C4-2B (cell line): ENCODE measurements around the gene MAP3K20.

ENCODE experiments used
- H3K27ac ChIP-seq: fragments of 450-650 bp; 2 replicates; pipeline ENCODE4 v1.5.1; 2017
- CTCF ChIP-seq: fragments of 450-650 bp; conservative IDR thresholded peaks from 2 replicates; pipeline ENCODE4 v1.5.1; 2017; ENCODE audit warnings: mild to moderate bottlenecking
- ZFX ChIP-seq: fragments of 450-650 bp; IDR thresholded peaks from 2 replicates; pipeline ENCODE4 v1.6.1; 2017

The MAP3K20 gene

GRCh38 chr2:173051463-173052215, 24.0 kb upstream of the MAP3K20 start:
- no peak overlapping the region for H3K27ac ChIP-seq
- TF ChIP-seq CTCF (no peak), ZFX (no peak)

- H3K27ac ChIP-seq = no peak overlapping the region
- no peak for TF ChIP-seq ZFX
- TF ChIP-seq CTCF = no peak
Observed at GRCh38 chr2:173053043-173053699, 22.5 kb upstream of the MAP3K20 start.

GRCh38 chr2:173054466-173054865, 21.2 kb upstream of the MAP3K20 start:
- TF ChIP-seq ZFX = no peak
- no peak for TF ChIP-seq CTCF
- no peak overlapping the region for H3K27ac ChIP-seq

GRCh38 chr2:173056705-173057364, 18.8 kb upstream of the MAP3K20 start:
- no peak for TF ChIP-seq CTCF
- TF ChIP-seq ZFX = no peak
- no peak overlapping the region for H3K27ac ChIP-seq

GRCh38 chr2:173058097-173058496, 17.5 kb upstream of the MAP3K20 start:
- H3K27ac ChIP-seq = no peak overlapping the region
- no peak for TF ChIP-seq CTCF
- TF ChIP-seq ZFX = no peak

GRCh38 chr2:173058673-173059072, 17.0 kb upstream of the MAP3K20 start:
- no peak overlapping the region for H3K27ac ChIP-seq

More at GRCh38 chr2:173058673-173059072, 17.0 kb upstream of the MAP3K20 start:
- TF ChIP-seq ZFX (no peak), CTCF (no peak)
